Measurements from ENCODE around the gene GAPVD1. TPM values are rescaled to one million over a fixed set of nuclear protein-coding genes. Genes with fewer than 3 reads are reported as not detected.

The GAPVD1 gene
- total and polyA plus RNA-seq, 2 of the 13 experiments (the other 11 are each of a cell fraction or from before 2014, with no cell fraction given), result 11.1 to 33.2 TPM

DNA sequence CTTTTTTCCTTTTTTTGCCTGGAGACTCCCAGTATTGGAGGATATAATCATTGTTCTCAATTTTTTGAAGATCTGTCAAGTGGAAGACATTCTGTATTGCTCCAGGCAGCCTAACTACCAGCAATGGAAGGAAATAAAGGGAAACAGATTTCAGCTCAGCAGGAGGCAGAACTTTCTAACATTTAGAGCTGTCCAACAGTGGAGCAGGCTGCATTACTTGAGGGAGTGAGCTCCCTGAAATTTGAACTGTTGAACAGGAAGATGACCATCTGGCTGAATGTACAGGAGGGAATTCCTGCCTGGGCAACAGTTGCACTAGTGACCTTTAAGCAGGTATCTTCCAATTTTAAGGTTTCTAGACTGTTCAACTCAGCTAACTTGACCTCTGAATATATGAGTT, 1.1 kb upstream of the GAPVD1 start:
- Histone ChIP-seq H3K9me3 (ENCODE audit: low read length) (no peaks in the 10 kb centered on the region), H3K9ac (ENCODE audit: insufficient read depth, low read depth, low read length) (0 out of 2 replicates have a peak overlapping the region, but pooled peaks have one; percentile 88), H3K27me3 (ENCODE audit: control insufficient read depth in 1 of 2, insufficient read depth in 2 of 2, low read length in 2 of 2) (no peaks in the 10 kb centered on the region), H3K4me3 (replicated peaks in 1 of 3; ENCODE audit: insufficient read depth in 1 of 3, low read depth in 2 of 3, low read length in 3 of 3) (0 out of 6 replicates have a peak overlapping the region, but pooled peaks of 1 of the 3 experiments have one; percentile 87), H3K36me3 (replicated peaks in 1 of 2; ENCODE audit: control insufficient read depth in 1 of 2, insufficient read depth in 2 of 2, low read length in 2 of 2) (no peaks in the 10 kb centered on the region), H3K27ac (ENCODE audit: extremely low read length, insufficient read depth, low read length) (peak overlapping the region; percentile 94), H4K20me1 (ENCODE audit: insufficient read depth, low read length) (peaks cover 6% of the 10 kb centered on the region), H3K4me1 (ENCODE audit: insufficient read depth, low read length) (peaks cover 59% of the 10 kb centered on the region), H3K4me2 (ENCODE audit: low read depth, low read length) (peak overlapping the region; percentile 97), H2AFZ (ENCODE audit: low read length) (no peak overlapping the region), H3K79me2 (ENCODE audit: insufficient read depth, low read length) (peaks cover 37% of the 10 kb centered on the region)
- intact Hi-C loops (cut with micrococcal nuclease; ENCODE audit: unreplicated experiment), result no loop called here
- in situ Hi-C loops (cut with HindIII; ENCODE audit: extremely low pct_ligation_motif_present, low pct_unique_long_range_greater_than_20kb), result no loop called here
- TSS peak; percentile 84 for BruUV-seq (replicated peaks)
- ATAC-seq (no peak), DNase-seq (ENCODE audit: low spot score) (peak; percentile 28), FAIRE-seq (no peak)
- ChIA-PET POLR2A (interaction anchor here (0.7 to 5.0 kb wide), 7 partner anchors 12 to 156 kb away, joined by 3 to 73 read pairs (median 9); partner anchors contain the start of gene HSPA5), CTCF (ENCODE audit: low intra/inter-chr PET ratio, low total read pairs) (no interaction called here)
- TF ChIP-seq REL (CRISPR knock-in tag; conservative IDR thresholded peaks at IDR 0.05), result no peak
- TF ChIP-seq TEAD3 (CRISPR knock-in tag; optimal IDR thresholded peaks at IDR 0.05; ENCODE audit: borderline replicate concordance), result peak; percentile 35
- no peak for TF ChIP-seq ZNF562 (CRISPR knock-in tag; IDR thresholded peaks at IDR 0.05; ENCODE audit: borderline replicate concordance)
- TF ChIP-seq ASH2L (IDR thresholded peaks at IDR 0.05; ENCODE audit: insufficient read length, low read depth, low read length), result no peak
- peak; percentile 30; the same call in 1 of the 2 replicates for TF ChIP-seq RARA (CRISPR knock-in tag; IDR thresholded peaks at IDR 0.05)
- TF ChIP-seq ZZZ3 (CRISPR knock-in tag; IDR thresholded peaks at IDR 0.05; ENCODE audit: borderline replicate concordance), result no peak
- no peak for TF ChIP-seq GABPA (IDR thresholded peaks at IDR 0.05; ENCODE audit: low read depth, low read length)
- 0 out of 2 replicates have a peak, but pooled peaks have one; percentile 26 for TF ChIP-seq GABPA (CRISPR knock-in tag; IDR thresholded peaks at IDR 0.05; ENCODE audit: low read depth)
- TF ChIP-seq, protein P1, sequence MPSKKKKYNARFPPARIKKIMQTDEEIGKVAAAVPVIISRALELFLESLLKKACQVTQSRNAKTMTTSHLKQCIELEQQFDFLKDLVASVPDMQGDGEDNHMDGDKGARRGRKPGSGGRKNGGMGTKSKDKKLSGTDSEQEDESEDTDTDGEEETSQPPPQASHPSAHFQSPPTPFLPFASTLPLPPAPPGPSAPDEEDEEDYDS (CRISPR knock-in tag; IDR thresholded peaks at IDR 0.05), result 0 out of 2 replicates have a peak, but pooled peaks have one; percentile 34
- TF ChIP-seq ZNF772 (CRISPR knock-in tag; IDR thresholded peaks at IDR 0.05), result no peak
- TF ChIP-seq PRMT3 (CRISPR knock-in tag; IDR thresholded peaks at IDR 0.05; ENCODE audit: borderline replicate concordance, low read depth), result no peak
- TF ChIP-seq FIP1L1 (IDR thresholded peaks at IDR 0.05; ENCODE audit: borderline replicate concordance, insufficient read depth, low read depth, low read length), result no peak
- TF ChIP-seq, protein P2, sequence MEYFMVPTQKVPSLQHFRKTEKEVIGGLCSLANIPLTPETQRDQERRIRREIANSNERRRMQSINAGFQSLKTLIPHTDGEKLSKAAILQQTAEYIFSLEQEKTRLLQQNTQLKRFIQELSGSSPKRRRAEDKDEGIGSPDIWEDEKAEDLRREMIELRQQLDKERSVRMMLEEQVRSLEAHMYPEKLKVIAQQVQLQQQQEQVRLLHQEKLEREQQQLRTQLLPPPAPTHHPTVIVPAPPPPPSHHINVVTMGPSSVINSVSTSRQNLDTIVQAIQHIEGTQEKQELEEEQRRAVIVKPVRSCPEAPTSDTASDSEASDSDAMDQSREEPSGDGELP (IDR thresholded peaks at IDR 0.05; ENCODE audit: borderline replicate concordance, low read depth), result no peak
- TF ChIP-seq ZNF790 (CRISPR knock-in tag; IDR thresholded peaks at IDR 0.05; ENCODE audit: borderline replicate concordance), result no peak
- TF ChIP-seq PHB2 (IDR thresholded peaks at IDR 0.05; ENCODE audit: partially characterized antibody), result no peak
- TF ChIP-seq, protein P3, sequence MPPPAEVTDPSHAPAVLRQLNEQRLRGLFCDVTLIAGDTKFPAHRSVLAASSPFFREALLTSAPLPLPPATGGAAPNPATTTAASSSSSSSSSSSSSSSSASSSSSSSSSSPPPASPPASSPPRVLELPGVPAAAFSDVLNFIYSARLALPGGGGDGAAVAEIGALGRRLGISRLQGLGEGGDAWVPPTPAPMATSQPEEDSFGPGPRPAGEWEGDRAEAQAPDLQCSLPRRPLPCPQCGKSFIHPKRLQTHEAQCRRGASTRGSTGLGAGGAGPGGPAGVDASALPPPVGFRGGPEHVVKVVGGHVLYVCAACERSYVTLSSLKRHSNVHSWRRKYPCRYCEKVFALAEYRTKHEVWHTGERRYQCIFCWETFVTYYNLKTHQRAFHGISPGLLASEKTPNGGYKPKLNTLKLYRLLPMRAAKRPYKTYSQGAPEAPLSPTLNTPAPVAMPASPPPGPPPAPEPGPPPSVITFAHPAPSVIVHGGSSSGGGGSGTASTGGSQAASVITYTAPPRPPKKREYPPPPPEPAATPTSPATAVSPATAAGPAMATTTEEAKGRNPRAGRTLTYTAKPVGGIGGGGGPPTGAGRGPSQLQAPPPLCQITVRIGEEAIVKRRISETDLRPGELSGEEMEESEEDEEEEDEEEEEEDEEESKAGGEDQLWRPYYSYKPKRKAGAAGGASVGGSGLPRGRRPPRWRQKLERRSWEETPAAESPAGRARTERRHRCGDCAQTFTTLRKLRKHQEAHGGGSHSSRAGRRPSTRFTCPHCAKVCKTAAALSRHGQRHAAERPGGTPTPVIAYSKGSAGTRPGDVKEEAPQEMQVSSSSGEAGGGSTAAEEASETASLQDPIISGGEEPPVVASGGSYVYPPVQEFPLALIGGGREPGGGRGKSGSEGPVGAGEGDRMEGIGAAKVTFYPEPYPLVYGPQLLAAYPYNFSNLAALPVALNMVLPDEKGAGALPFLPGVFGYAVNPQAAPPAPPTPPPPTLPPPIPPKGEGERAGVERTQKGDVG (CRISPR knock-in tag; IDR thresholded peaks at IDR 0.05; ENCODE audit: borderline replicate concordance), result no peak
- no peak for TF ChIP-seq FLYWCH1 (CRISPR knock-in tag; IDR thresholded peaks at IDR 0.05)
- TF ChIP-seq ZSCAN9 (CRISPR knock-in tag; IDR thresholded peaks at IDR 0.05; ENCODE audit: borderline replicate concordance), result 0 out of 2 replicates have a peak, but pooled peaks have one; percentile 3
- 0 out of 2 replicates have a peak, but pooled peaks have one; percentile 30 for TF ChIP-seq ZNF556 (CRISPR knock-in tag; IDR thresholded peaks at IDR 0.05; ENCODE audit: borderline replicate concordance)
- TF ChIP-seq, protein P4, sequence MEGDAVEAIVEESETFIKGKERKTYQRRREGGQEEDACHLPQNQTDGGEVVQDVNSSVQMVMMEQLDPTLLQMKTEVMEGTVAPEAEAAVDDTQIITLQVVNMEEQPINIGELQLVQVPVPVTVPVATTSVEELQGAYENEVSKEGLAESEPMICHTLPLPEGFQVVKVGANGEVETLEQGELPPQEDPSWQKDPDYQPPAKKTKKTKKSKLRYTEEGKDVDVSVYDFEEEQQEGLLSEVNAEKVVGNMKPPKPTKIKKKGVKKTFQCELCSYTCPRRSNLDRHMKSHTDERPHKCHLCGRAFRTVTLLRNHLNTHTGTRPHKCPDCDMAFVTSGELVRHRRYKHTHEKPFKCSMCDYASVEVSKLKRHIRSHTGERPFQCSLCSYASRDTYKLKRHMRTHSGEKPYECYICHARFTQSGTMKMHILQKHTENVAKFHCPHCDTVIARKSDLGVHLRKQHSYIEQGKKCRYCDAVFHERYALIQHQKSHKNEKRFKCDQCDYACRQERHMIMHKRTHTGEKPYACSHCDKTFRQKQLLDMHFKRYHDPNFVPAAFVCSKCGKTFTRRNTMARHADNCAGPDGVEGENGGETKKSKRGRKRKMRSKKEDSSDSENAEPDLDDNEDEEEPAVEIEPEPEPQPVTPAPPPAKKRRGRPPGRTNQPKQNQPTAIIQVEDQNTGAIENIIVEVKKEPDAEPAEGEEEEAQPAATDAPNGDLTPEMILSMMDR (CRISPR knock-in tag; IDR thresholded peaks at IDR 0.05), result peak; percentile 39
